Kidney (tissue), 14 donors: ENCODE data around the gene ACTRT2. TPM values are rescaled to one million over a fixed set of nuclear protein-coding genes. Genes with fewer than 3 reads are reported as not detected.

ENCODE experiments used
- DNase-seq, 5 donors: peaks; one replicate each; pipeline ENCODE4 v3.0.0-alpha.2; 2013 to 2020
- FAIRE-seq: peaks from 2 replicates; lab custom pipeline; 2012; peaks lifted over from hg19 to GRCh38; lab: Jason Lieb, UNC
- H3K27ac ChIP-seq, 2 donors: one replicate each; pipeline ENCODE4 v1.7.0; 2013; ENCODE audit warnings: low read depth in 2 of 2, low read length in 2 of 2, inconsistent platforms in 1 of 2
- H3K27me3 ChIP-seq: one replicate; pipeline ENCODE4 v1.7.1; 2013; ENCODE audit warnings: low read length, inconsistent platforms; ENCODE audit not compliant: control insufficient read depth, insufficient read depth
- H3K36me3 ChIP-seq, 3 donors: one replicate each; pipeline versions ENCODE4 v1.7.0 to v1.7.1; 2013; ENCODE audit warnings: low read length in 3 of 3, control low read depth in 1 of 3, inconsistent platforms in 1 of 3; ENCODE audit not compliant: insufficient read depth in 3 of 3, control insufficient read depth in 2 of 3
- H3K4me1 ChIP-seq, 3 donors: one replicate each; pipeline versions ENCODE4 v1.7.0 to v1.7.1; 2013; ENCODE audit warnings: low read length in 3 of 3, inconsistent platforms in 1 of 3, low read depth in 1 of 3; ENCODE audit not compliant: control insufficient read depth in 2 of 3, insufficient read depth in 2 of 3
- H3K4me3 ChIP-seq, 3 donors: one replicate each; pipeline versions ENCODE4 v1.7.0 to v1.8.1; 2013; ENCODE audit warnings: low read length in 3 of 3, control low read depth in 1 of 3, inconsistent platforms in 1 of 3
- H3K9ac ChIP-seq, 3 donors: one replicate each; pipeline versions ENCODE4 v1.7.0 to v1.7.1; 2013; ENCODE audit warnings: low read length in 3 of 3, control low read depth in 1 of 3, inconsistent platforms in 1 of 3
- H3K9me3 ChIP-seq, 3 donors: one replicate each; pipeline versions ENCODE4 v1.7.0 to v1.7.1; 2013; ENCODE audit warnings: low read length in 3 of 3, control low read depth in 1 of 3, inconsistent platforms in 1 of 3; ENCODE audit not compliant: control insufficient read depth in 2 of 3, insufficient read depth in 1 of 3
- intact Hi-C: fragments of 100-400 bp; cut with DNase I; formaldehyde crosslinking; loops from one replicate; pipeline ENCODE4 v1.11.1; 2022
- polyA plus RNA-seq: library from polyadenylated mRNA; stranded (reverse); fragments of 350-450 nt; fragmentation: Illumina TruSeq; extraction: RNeasy Lipid Tissue Mini Kit (QIAGEN cat#74804); gene quantifications from one replicate; pipeline ENCODE4 v1.2.3, GENCODE V29; 2014; ENCODE audit warnings: low read depth, low replicate concordance; ENCODE audit not compliant: insufficient read depth
- total RNA-seq: library from RNA; stranded (reverse); fragmentation: NEBNext Ultra II Directional; extraction: Animal tissue kit (Norgen Biotek cat#: 25700); gene quantifications from one replicate; pipeline ENCODE4 v1.2.1, GENCODE V29; 2021
- TF ChIP-seq, protein P1 (sequence below): IDR thresholded peaks from 3 replicates; pipeline ENCODE4 v1.5.1; 2012; ENCODE audit warnings: mild to moderate bottlenecking, moderate library complexity, borderline replicate concordance; ENCODE audit not compliant: insufficient read depth; ENCODE audit errors: extremely low read depth
- donor health status: control.
- donor health status: control.
- donor health status: control.
- donor health status: control.
- donor health status: control.
- donor health status: DM: yes; HTN: yes; CAD: no.
- donor health status: Normal renal cell carcinoma (clear cell type).

ACTRT2 gene
- total and polyA plus RNA-seq, 2 donors from 2014 or later: not detected

- TF ChIP-seq, protein P1, sequence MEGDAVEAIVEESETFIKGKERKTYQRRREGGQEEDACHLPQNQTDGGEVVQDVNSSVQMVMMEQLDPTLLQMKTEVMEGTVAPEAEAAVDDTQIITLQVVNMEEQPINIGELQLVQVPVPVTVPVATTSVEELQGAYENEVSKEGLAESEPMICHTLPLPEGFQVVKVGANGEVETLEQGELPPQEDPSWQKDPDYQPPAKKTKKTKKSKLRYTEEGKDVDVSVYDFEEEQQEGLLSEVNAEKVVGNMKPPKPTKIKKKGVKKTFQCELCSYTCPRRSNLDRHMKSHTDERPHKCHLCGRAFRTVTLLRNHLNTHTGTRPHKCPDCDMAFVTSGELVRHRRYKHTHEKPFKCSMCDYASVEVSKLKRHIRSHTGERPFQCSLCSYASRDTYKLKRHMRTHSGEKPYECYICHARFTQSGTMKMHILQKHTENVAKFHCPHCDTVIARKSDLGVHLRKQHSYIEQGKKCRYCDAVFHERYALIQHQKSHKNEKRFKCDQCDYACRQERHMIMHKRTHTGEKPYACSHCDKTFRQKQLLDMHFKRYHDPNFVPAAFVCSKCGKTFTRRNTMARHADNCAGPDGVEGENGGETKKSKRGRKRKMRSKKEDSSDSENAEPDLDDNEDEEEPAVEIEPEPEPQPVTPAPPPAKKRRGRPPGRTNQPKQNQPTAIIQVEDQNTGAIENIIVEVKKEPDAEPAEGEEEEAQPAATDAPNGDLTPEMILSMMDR: no peak
- FAIRE-seq: no peak
- intact Hi-C loops: loop anchor here (10.0 kb wide), 1 partner anchor 410 kb away; no protein-coding TSS in a partner anchor
- Histone ChIP-seq H3K4me3 (no peak overlapping the region), H3K9ac (no peak overlapping the region), H3K4me1 (no peaks in the 10 kb centered on the region), H3K9me3 (no peaks in the 10 kb centered on the region), H3K27me3 (peaks cover 2% of the 10 kb centered on the region), H3K27ac (no peak overlapping the region), H3K36me3 (no peaks in the 10 kb centered on the region)
- DNase-seq: peak in 1 of 5 donors; percentile 49
Observed at GRCh38 chr1:3015269-3015635, 6.0 kb upstream of the ACTRT2 start.

- FAIRE-seq: no peak
- Histone ChIP-seq H3K27ac (no peak overlapping the region), H3K9me3 (no peaks in the 10 kb centered on the region), H3K4me3 (no peak overlapping the region), H3K27me3 (peaks cover 2% of the 10 kb centered on the region), H3K9ac (no peak overlapping the region), H3K4me1 (no peaks in the 10 kb centered on the region), H3K36me3 (no peaks in the 10 kb centered on the region)
- TF ChIP-seq, protein P1: no peak
- intact Hi-C loops: loop anchor here (10.0 kb wide), 1 partner anchor 409 kb away; no protein-coding TSS in a partner anchor
- DNase-seq: no peak
Observed at GRCh38 chr1:3015744-3016143, 5.5 kb upstream of the ACTRT2 start.

GRCh38 chr1:3016641-3017439 lies 4.4 kb upstream of the ACTRT2 start:
- peak in 2 of 5 donors; percentile 34 to 48 for DNase-seq

More at GRCh38 chr1:3016641-3017439, 4.4 kb upstream of the ACTRT2 start:
- Histone ChIP-seq H3K27me3 (no peaks in the 10 kb centered on the region), H3K4me1 (no peaks in the 10 kb centered on the region), H3K9me3 (no peaks in the 10 kb centered on the region), H3K4me3 (no peak overlapping the region), H3K27ac (no peak overlapping the region), H3K36me3 (no peaks in the 10 kb centered on the region), H3K9ac (no peak overlapping the region)
- intact Hi-C loops: loop anchor here (10.0 kb wide), 1 partner anchor 408 kb away; no protein-coding TSS in a partner anchor
- FAIRE-seq: no peak
- TF ChIP-seq, protein P1: no peak
